GM19035 (cell line): ENCODE measurements around the gene PSRC1.
A peak's percentile ranks its signal among the peaks of the same experiment; 100 is the strongest.

ENCODE experiments used
- ATAC-seq: cut with Tn5 transposase; IDR thresholded peaks from one replicate; pipeline ENCODE4 v1.9.1; 2021; ENCODE audit not compliant: unreplicated experiment

The PSRC1 gene

GRCh38 chr1:109272831-109273547, 10.0 kb downstream of the PSRC1 start:
- ATAC-seq, result no peak

GRCh38 chr1:109272021-109272799, 10.7 kb downstream of the PSRC1 start:
- ATAC-seq, result no peak

GRCh38 chr1:109271458-109271857, 11.5 kb downstream of the PSRC1 start:
- ATAC-seq, result no peak

GRCh38 chr1:109270623-109271317, 12.2 kb downstream of the PSRC1 start:
- ATAC-seq, result no peak

GRCh38 chr1:109269981-109270622, 12.8 kb downstream of the PSRC1 start:
- no peak for ATAC-seq

GRCh38 chr1:109269212-109269980, 13.5 kb downstream of the PSRC1 start:
- ATAC-seq, result no peak

GRCh38 chr1:109268431-109269211, 14.3 kb downstream of the PSRC1 start:
- ATAC-seq, result no peak

GRCh38 chr1:109267743-109268300, 15.1 kb downstream of the PSRC1 start:
- ATAC-seq, result no peak

- no peak for ATAC-seq
Measured at GRCh38 chr1:109266965-109267364, 16.0 kb downstream of the PSRC1 start.

- no peak for ATAC-seq
Measured at GRCh38 chr1:109265741-109266330, 17.1 kb downstream of the PSRC1 start.

- ATAC-seq, result no peak
Measured at GRCh38 chr1:109265016-109265415, 17.9 kb downstream of the PSRC1 start.

GRCh38 chr1:109264379-109264755, 18.6 kb downstream of the PSRC1 start:
- ATAC-seq, result no peak

- peak; percentile 61 for ATAC-seq
Measured at GRCh38 chr1:109263597-109264378, 19.2 kb downstream of the PSRC1 start.

GRCh38 chr1:109263234-109263596, 19.7 kb downstream of the PSRC1 start:
- no peak for ATAC-seq

- ATAC-seq, result no peak
Measured at GRCh38 chr1:109262231-109263055, 20.5 kb downstream of the PSRC1 start.

GRCh38 chr1:109261578-109261977, 21.4 kb downstream of the PSRC1 start:
- ATAC-seq, result no peak

- ATAC-seq, result no peak
Measured at GRCh38 chr1:109261006-109261405, 21.9 kb downstream of the PSRC1 start.
